Activated naive CD4-positive, alpha-beta T cell (primary cell): ENCODE results near the gene ANO8.

ENCODE experiments used
- DNase-seq, 4 experiments: peaks; one replicate each; lab custom pipeline; 2025; lab: John Stamatoyannopoulos, UW

The ANO8 gene

DNA sequence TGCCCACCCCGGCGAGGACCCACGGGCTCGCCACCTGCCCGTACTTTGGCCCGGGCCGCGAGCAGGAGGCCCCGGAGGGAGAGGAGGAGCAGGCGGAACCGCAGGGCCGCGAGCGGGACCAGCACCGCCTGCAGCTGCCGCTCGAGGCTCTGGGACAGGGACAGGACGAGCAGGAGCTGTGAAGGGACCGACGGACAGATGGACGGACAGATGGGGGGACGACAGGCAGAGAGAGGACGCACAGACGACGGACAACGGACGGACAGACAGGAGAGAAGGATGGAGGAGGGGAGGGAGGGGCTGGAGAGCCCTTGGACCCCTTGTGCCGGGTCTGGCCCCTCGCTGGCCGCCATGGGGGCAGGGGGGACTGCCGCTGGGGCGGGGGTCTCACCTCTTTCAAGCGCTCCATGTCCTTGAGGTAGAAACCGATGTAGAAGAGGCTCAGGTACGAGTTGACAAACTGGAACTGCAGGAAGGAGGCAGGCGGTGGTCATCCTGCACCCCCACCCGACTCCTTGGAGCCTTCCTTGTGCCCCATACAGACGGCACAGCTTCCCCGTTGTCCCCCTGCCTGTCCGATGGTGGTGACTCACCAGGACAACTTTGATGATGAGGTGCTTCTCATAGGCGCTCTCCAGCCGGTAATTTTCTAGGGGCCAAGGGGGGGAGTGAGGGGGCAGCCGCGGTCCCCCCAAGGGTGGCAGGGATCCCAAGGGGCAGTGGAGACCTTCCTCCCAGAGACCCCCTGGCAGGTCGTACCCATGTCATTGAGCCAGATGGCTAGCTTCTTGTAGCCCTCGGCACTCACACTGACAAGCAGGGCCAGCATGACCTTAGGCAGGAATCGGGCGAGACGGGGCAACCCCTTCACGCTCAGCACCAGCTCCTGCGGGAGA is 5.0 kb downstream of the ANO8 start:
- DNase-seq = no peak

DNA sequence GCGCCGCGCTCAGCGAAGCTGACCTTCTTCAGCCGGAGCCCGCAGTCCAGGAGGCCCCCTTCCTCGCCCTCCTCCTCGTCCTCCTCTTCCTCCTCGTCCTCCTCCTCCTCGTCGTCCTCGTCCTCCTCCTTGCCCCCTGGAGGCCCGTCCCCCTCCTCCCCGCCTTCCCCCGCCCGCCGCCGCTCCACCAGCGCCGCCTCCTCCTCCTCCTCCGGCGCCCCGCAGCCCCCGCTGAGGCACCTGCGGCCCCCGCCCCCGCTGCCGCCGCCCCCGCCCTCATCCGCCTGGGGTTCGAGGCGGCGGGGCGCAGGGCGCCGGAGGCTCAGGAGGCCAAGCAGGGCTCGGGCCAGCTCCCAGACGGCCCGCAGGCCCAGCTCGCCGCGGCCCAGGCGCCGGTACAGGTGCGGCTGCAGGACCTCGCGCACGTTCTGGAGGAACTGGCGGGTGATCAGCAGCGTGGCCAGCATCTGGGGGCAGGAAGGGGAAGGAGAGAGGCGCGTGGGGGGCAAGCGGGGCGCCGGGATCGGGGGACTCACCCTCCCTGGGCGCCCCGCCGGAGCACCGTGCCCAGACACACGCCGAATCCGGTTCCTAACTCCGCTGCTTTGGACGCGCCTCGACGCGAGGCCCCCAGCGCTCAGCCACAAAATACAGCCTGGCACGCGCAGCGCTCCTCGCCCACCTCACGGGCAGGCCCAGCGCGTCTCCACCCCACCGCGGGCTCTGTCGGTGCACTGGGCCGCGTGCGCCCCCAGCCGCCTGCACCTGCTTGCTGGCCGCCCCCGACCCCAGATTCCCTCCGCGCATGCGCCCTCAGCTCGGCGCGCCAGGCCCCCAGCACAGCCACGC is 5.9 kb downstream of the ANO8 start:
- DNase-seq = peak in 1 of 4 experiments; percentile 48

GRCh38 chr19:17327654-17328516 is 6.8 kb downstream of the ANO8 start:
- DNase-seq = peak in 3 of 4 experiments; percentile 12 to 55 (median 21)

GRCh38 chr19:17327068-17327653 is 7.5 kb downstream of the ANO8 start:
- DNase-seq = no peak

- no peak for DNase-seq
These were observed 8.1 kb downstream of the ANO8 start for GRCh38 chr19:17326595-17326966.

DNA sequence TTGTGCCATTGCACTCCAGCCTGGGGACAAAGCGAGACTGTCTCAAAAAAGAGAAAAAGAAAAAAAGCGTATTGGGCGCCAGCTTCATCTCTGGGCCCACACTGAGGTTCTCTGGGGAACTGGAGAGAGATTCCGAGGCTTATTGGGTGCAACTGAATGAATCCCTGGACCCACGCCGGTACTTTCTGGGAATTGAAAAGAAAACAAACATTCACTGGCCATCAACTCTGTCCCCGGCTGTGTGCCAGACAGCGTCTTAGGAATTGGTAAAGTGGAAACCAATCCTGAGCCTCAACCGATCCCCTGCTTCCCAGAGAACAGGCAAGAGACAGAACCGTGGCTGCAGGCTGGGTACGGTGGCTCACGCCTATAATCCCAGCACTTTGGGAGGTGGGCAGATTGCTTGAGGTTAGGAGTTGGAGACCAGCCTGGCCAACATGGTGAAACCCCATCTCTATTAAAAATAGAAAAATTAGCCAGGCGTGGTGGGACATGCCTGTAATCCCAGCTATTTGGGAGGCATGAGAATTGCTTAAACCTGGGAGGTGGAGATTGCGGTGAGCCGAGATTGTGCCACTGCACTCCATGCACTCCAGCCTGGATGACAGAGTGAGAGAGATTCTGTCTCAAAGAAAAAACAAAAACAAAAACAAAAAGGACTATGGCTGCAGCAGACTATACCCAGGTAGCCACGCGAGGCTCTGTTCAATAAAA is 8.6 kb downstream of the ANO8 start:
- no peak for DNase-seq

GRCh38 chr19:17325133-17325532 is 9.5 kb downstream of the ANO8 start:
- no peak for DNase-seq

- no peak for DNase-seq
These were observed 10.1 kb downstream of the ANO8 start for GRCh38 chr19:17324357-17325114.

GRCh38 chr19:17323964-17324332 is 10.7 kb downstream of the ANO8 start:
- DNase-seq = no peak

DNA sequence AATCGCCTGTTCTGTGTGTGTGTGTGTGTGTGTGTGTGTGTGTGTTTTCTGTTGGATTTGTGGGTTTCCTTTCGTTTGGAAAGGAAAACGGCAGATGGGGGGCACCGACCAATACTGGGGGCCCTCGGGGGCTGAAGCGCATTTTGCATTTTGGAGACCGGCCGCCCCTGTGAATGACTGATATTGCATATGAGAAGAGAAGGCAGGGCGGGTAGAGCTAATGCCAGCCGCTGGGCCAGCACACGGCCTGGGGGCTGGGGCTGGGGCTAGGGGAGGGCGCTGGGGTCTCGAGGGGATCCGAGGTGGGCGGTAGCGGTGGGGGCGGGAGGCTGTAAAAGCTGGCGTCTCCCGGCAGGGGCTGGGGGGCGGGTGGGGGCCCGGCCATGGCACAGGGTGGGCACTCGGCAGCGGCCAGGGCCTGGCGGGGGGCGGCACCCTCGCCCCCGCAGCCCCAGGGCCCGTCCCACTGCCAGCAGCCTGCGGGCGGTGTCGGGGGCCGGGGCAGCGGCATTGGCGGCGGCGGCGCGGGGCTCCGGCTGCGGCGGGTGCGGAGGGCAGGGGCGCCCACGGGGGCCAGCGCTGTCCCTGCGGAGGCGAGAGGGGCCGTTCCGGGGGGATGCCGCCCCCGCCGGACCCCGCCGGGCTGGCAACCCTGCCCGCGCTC is 11.2 kb downstream of the ANO8 start:
- no peak for DNase-seq

GRCh38 chr19:17322854-17323253 is 11.8 kb downstream of the ANO8 start:
- no peak for DNase-seq

- DNase-seq = no peak
These were observed 12.8 kb downstream of the ANO8 start for GRCh38 chr19:17321655-17322489.

- no peak for DNase-seq
These were observed 14.2 kb downstream of the ANO8 start for GRCh38 chr19:17320435-17320834.

- no peak for DNase-seq
These were observed 15.0 kb downstream of the ANO8 start for GRCh38 chr19:17319473-17320238.

- no peak for DNase-seq
These were observed 15.7 kb downstream of the ANO8 start for GRCh38 chr19:17318966-17319365.

DNA sequence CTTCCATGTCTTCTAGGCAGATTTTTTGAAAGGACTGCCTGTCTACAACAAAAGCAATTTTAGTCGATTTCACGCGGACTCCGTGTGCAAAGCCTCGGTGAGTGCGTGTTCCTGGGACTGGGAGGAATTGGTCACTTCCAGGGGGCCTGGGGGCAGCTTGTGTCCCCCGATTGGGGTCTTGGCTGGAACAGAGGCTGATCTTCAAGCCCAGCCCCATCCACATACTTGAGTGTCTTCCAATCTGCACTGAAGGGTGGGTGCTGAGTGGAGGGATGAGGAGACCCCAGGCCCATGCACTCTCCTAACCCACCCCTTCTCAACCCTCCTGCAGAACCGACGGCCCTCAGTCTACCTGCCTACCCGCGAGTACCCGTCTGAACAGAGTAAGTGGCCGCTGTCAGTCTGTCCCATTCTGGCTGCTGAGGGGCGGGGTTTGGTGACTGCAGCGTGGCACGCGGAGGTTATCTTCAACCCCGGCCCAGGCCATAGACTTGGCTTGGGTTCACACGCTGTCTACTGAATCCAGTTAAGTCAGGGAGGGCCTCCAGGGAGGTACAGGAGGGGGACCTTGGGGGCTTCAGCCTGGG is 20.6 kb downstream of the ANO8 start:
- no peak for DNase-seq
